DND-41 (cell line): ENCODE data around the gene CHKB.

Source experiments
- ATAC-seq: fragments of 200-7000 bp; cut with Tn5 transposase; 3 replicates; pipeline ENCODE4 v1.9.1; 2021; ENCODE audit warnings: low read depth; ENCODE audit not compliant: insufficient read depth
- DNase-seq: peaks from one replicate; pipeline ENCODE4 v3.0.0-alpha.2; 2020
- H2AFZ ChIP-seq: 2 replicates; pipeline ENCODE4 v1.6.0; 2012; ENCODE audit warnings: low read depth, low read length
- H3K27ac ChIP-seq: 2 replicates; pipeline ENCODE4 v1.5.1; 2012; ENCODE audit warnings: low read length, inconsistent platforms
- H3K27me3 ChIP-seq: fragments of 200-600 bp; sonication (generic); 2 replicates; pipeline ENCODE4 v1.6.0; 2012; ENCODE audit warnings: low read length, mild to moderate bottlenecking, inconsistent platforms; ENCODE audit not compliant: insufficient read depth, poor library complexity
- H3K36me3 ChIP-seq: 2 replicates; pipeline ENCODE4 v1.5.1; 2012; ENCODE audit warnings: low read length, inconsistent platforms; ENCODE audit not compliant: insufficient read depth
- H3K4me1 ChIP-seq: 2 replicates; pipeline ENCODE4 v1.5.1; 2012; ENCODE audit warnings: mild to moderate bottlenecking, low read length; ENCODE audit not compliant: insufficient read depth
- H3K4me2 ChIP-seq: 2 replicates; pipeline ENCODE4 v1.6.0; 2012; ENCODE audit warnings: mild to moderate bottlenecking, moderate library complexity, low read length, inconsistent platforms; ENCODE audit not compliant: insufficient read depth
- H3K4me3 ChIP-seq, 2 experiments: fragments of 200-600 bp in 1 of 2; shearing (Covaris generic) in 1 of 2; 2 replicates each; pipeline ENCODE4 v1.5.1; 2012 to 2016; ENCODE audit warnings: inconsistent platforms in 2 of 2, low read length in 2 of 2, mild to moderate bottlenecking in 2 of 2, low read depth in 1 of 2, moderate library complexity in 1 of 2
- H3K79me2 ChIP-seq: 2 replicates; pipeline ENCODE4 v1.6.0; 2012; ENCODE audit warnings: low read length, inconsistent platforms; ENCODE audit not compliant: insufficient read depth
- H3K9ac ChIP-seq: 2 replicates; pipeline ENCODE4 v1.6.0; 2012; ENCODE audit warnings: low read depth, mild to moderate bottlenecking, inconsistent platforms, low read length, moderate library complexity
- H3K9me3 ChIP-seq: 2 replicates; pipeline ENCODE4 v1.5.1; 2012; ENCODE audit warnings: low read length, moderate library complexity, mild to moderate bottlenecking, inconsistent platforms; ENCODE audit not compliant: insufficient read depth, severe bottlenecking
- H4K20me1 ChIP-seq: 2 replicates; pipeline ENCODE4 v1.6.0; 2012; ENCODE audit warnings: low read length; ENCODE audit not compliant: insufficient read depth
- CTCF ChIP-seq: IDR thresholded peaks from 2 replicates; pipeline ENCODE4 v1.5.1; 2012; ENCODE audit warnings: borderline replicate concordance, low read length, moderate library complexity, mild to moderate bottlenecking; ENCODE audit not compliant: poor library complexity, severe bottlenecking; ENCODE audit errors: extremely low read depth
- EZH2 ChIP-seq: IDR thresholded peaks from 3 replicates; pipeline ENCODE4 v1.6.1; 2012; ENCODE audit warnings: borderline replicate concordance, low read depth, mild to moderate bottlenecking, moderate library complexity, low read length, inconsistent platforms; ENCODE audit not compliant: severe bottlenecking

The CHKB gene

GRCh38 chr22:50622723-50623327 is 40.2 kb upstream of the CHKB start:
- Histone ChIP-seq H3K27ac (peak overlapping the region; percentile 77; the same call in 1 of the 2 replicates), H3K27me3 (no peaks in the 10 kb centered on the region), H3K4me1 (peaks cover 53% of the 10 kb centered on the region), H2AFZ (peak overlapping the region; percentile 66; the same call in 1 of the 2 replicates), H3K4me3 (no peak overlapping the region; a peak in 1 of 4 replicates), H3K9me3 (no peaks in the 10 kb centered on the region), H3K79me2 (peaks cover 15% of the 10 kb centered on the region), H3K36me3 (peaks cover 20% of the 10 kb centered on the region), H3K9ac (peak overlapping the region; percentile 43; the same call in 1 of the 2 replicates), H3K4me2 (peak overlapping the region; percentile 66), H4K20me1 (no peaks in the 10 kb centered on the region)
- DNase-seq = no peak
- ATAC-seq = no peak
- TF ChIP-seq EZH2 = no peak
- TF ChIP-seq CTCF = no peak

- peak overlapping the region; percentile 66 for H2AFZ ChIP-seq
- no peaks in the 10 kb centered on the region for H4K20me1 ChIP-seq
- H3K9ac ChIP-seq = peak overlapping the region; percentile 43
- no peak for DNase-seq
- no peak for ATAC-seq
- peaks cover 20% of the 10 kb centered on the region for H3K36me3 ChIP-seq
- H3K4me3 ChIP-seq = peak overlapping the region; percentile 1 to 56; a peak in 3 of 4 replicates
- peak overlapping the region; percentile 66 for H3K4me2 ChIP-seq
- peak overlapping the region; percentile 77 for H3K27ac ChIP-seq
- no peaks in the 10 kb centered on the region for H3K27me3 ChIP-seq
- peaks cover 48% of the 10 kb centered on the region for H3K4me1 ChIP-seq
- no peaks in the 10 kb centered on the region for H3K9me3 ChIP-seq
- TF ChIP-seq EZH2 (no peak), CTCF (peak; percentile 57)
- H3K79me2 ChIP-seq = peaks cover 8% of the 10 kb centered on the region
Measured at GRCh38 chr22:50621948-50622722, 39.5 kb upstream of the CHKB start.

GRCh38 chr22:50621356-50621880 is 38.8 kb upstream of the CHKB start:
- H2AFZ ChIP-seq = peak overlapping the region; percentile 66
- no peaks in the 10 kb centered on the region for H3K9me3 ChIP-seq
- ATAC-seq (peak; percentile 70), DNase-seq (peak; percentile 58)
- peak overlapping the region; percentile 1 to 56; a peak in 3 of 4 replicates for H3K4me3 ChIP-seq
- peaks cover 16% of the 10 kb centered on the region for H3K36me3 ChIP-seq
- peak overlapping the region; percentile 43 for H3K9ac ChIP-seq
- no peaks in the 10 kb centered on the region for H3K27me3 ChIP-seq
- H3K4me2 ChIP-seq = peak overlapping the region; percentile 66
- H4K20me1 ChIP-seq = no peaks in the 10 kb centered on the region
- H3K4me1 ChIP-seq = peaks cover 41% of the 10 kb centered on the region
- peak overlapping the region; percentile 77 for H3K27ac ChIP-seq
- peaks cover 1% of the 10 kb centered on the region for H3K79me2 ChIP-seq
- no peak for TF ChIP-seq EZH2
- TF ChIP-seq CTCF = no peak
